AG09309 (cell line): ENCODE data around the gene USP36.

ENCODE experiments used
- DNase-seq: peaks from one replicate; pipeline ENCODE4 v3.0.0-alpha.2; 2010; ENCODE audit warnings: low read depth
- H3K4me3 ChIP-seq: 2 replicates; pipeline ENCODE4 v1.5.1; 2011; ENCODE audit warnings: mild to moderate bottlenecking, low read depth, low read length, moderate library complexity; ENCODE audit not compliant: control insufficient read depth
- TF ChIP-seq, protein P1 (sequence below): IDR thresholded peaks from 2 replicates; pipeline ENCODE4 v1.5.1; 2011; ENCODE audit warnings: mild to moderate bottlenecking, low read depth, low read length, inconsistent platforms; ENCODE audit not compliant: insufficient read depth, control insufficient read depth; ENCODE audit errors: missing control alignments

The USP36 gene

GRCh38 chr17:78884876-78885667, 44.5 kb upstream of the USP36 start:
- TF ChIP-seq, protein P1, sequence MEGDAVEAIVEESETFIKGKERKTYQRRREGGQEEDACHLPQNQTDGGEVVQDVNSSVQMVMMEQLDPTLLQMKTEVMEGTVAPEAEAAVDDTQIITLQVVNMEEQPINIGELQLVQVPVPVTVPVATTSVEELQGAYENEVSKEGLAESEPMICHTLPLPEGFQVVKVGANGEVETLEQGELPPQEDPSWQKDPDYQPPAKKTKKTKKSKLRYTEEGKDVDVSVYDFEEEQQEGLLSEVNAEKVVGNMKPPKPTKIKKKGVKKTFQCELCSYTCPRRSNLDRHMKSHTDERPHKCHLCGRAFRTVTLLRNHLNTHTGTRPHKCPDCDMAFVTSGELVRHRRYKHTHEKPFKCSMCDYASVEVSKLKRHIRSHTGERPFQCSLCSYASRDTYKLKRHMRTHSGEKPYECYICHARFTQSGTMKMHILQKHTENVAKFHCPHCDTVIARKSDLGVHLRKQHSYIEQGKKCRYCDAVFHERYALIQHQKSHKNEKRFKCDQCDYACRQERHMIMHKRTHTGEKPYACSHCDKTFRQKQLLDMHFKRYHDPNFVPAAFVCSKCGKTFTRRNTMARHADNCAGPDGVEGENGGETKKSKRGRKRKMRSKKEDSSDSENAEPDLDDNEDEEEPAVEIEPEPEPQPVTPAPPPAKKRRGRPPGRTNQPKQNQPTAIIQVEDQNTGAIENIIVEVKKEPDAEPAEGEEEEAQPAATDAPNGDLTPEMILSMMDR: no peak
- no peak for DNase-seq
- H3K4me3 ChIP-seq: no peak overlapping the region

- H3K4me3 ChIP-seq: peak overlapping the region; percentile 35
- no peak for DNase-seq
- TF ChIP-seq, protein P1: no peak
These were observed 43.7 kb upstream of the USP36 start for GRCh38 chr17:78884148-78884825.

GRCh38 chr17:78883533-78884131, 43.0 kb upstream of the USP36 start:
- TF ChIP-seq, protein P1: no peak
- peak overlapping the region; percentile 35 for H3K4me3 ChIP-seq
- DNase-seq: peak; percentile 82

GRCh38 chr17:78883089-78883532, 42.5 kb upstream of the USP36 start:
- peak overlapping the region; percentile 35 for H3K4me3 ChIP-seq
- TF ChIP-seq, protein P1: no peak
- DNase-seq: peak; percentile 54

DNA sequence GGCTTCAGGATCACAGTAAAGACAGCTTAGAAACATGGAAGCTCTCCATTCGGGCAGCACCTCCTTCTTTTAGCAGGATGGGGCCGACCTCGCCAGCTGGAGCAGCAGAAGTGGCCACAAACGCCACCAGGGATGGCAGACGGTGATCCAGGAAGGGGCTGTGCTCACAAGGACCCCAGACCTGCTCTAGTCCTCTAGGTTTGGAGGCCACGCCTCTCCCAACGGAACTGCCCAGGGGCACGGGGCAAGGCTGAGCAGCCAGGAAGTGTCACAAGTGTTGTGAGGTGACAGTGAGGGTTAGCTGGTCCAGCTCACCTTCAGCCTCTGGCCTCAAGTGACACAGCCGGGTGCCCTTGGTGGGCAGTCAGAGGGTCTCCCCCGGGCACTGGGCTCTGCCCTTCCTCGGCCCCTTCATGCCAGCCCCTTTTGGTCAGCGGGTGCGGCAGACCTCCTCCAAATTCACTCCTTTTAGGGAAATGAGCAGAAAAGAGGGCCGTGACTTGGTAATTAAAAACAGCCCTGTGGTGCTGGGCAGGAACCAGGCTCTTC, 42.0 kb upstream of the USP36 start:
- H3K4me3 ChIP-seq: no peak overlapping the region
- DNase-seq: no peak
- TF ChIP-seq, protein P1: no peak

- TF ChIP-seq, protein P1: no peak
- peak; percentile 69 for DNase-seq
- H3K4me3 ChIP-seq: no peak overlapping the region; the same call in 1 of the 2 replicates
These were observed 39.1 kb upstream of the USP36 start for GRCh38 chr17:78879635-78880186.
